Kidney (tissue), 14 donors: ENCODE results near the gene HK2. TPM values are rescaled to one million over a fixed set of nuclear protein-coding genes. Genes with fewer than 3 reads are reported as not detected.

Experiments used
- DNase-seq, 5 donors: peaks; one replicate each; pipeline ENCODE4 v3.0.0-alpha.2; 2013 to 2020
- FAIRE-seq: peaks from 2 replicates; lab custom pipeline; 2012; peaks lifted over from hg19 to GRCh38; lab: Jason Lieb, UNC
- H3K27ac ChIP-seq, 2 donors: one replicate each; pipeline ENCODE4 v1.7.0; 2013; ENCODE audit warnings: low read depth in 2 of 2, low read length in 2 of 2, inconsistent platforms in 1 of 2
- H3K27me3 ChIP-seq: one replicate; pipeline ENCODE4 v1.7.1; 2013; ENCODE audit warnings: low read length, inconsistent platforms; ENCODE audit not compliant: control insufficient read depth, insufficient read depth
- H3K36me3 ChIP-seq, 3 donors: one replicate each; pipeline versions ENCODE4 v1.7.0 to v1.7.1; 2013; ENCODE audit warnings: low read length in 3 of 3, control low read depth in 1 of 3, inconsistent platforms in 1 of 3; ENCODE audit not compliant: insufficient read depth in 3 of 3, control insufficient read depth in 2 of 3
- H3K4me1 ChIP-seq, 3 donors: one replicate each; pipeline versions ENCODE4 v1.7.0 to v1.7.1; 2013; ENCODE audit warnings: low read length in 3 of 3, inconsistent platforms in 1 of 3, low read depth in 1 of 3; ENCODE audit not compliant: control insufficient read depth in 2 of 3, insufficient read depth in 2 of 3
- H3K4me3 ChIP-seq, 3 donors: one replicate each; pipeline versions ENCODE4 v1.7.0 to v1.8.1; 2013; ENCODE audit warnings: low read length in 3 of 3, control low read depth in 1 of 3, inconsistent platforms in 1 of 3
- H3K9ac ChIP-seq, 3 donors: one replicate each; pipeline versions ENCODE4 v1.7.0 to v1.7.1; 2013; ENCODE audit warnings: low read length in 3 of 3, control low read depth in 1 of 3, inconsistent platforms in 1 of 3
- H3K9me3 ChIP-seq, 3 donors: one replicate each; pipeline versions ENCODE4 v1.7.0 to v1.7.1; 2013; ENCODE audit warnings: low read length in 3 of 3, control low read depth in 1 of 3, inconsistent platforms in 1 of 3; ENCODE audit not compliant: control insufficient read depth in 2 of 3, insufficient read depth in 1 of 3
- intact Hi-C: fragments of 100-400 bp; cut with DNase I; formaldehyde crosslinking; loops from one replicate; pipeline ENCODE4 v1.11.1; 2022
- polyA plus RNA-seq: library from polyadenylated mRNA; stranded (reverse); fragments of 350-450 nt; fragmentation: Illumina TruSeq; extraction: RNeasy Lipid Tissue Mini Kit (QIAGEN cat#74804); gene quantifications from one replicate; pipeline ENCODE4 v1.2.3, GENCODE V29; 2014; ENCODE audit warnings: low read depth, low replicate concordance; ENCODE audit not compliant: insufficient read depth
- total RNA-seq: library from RNA; stranded (reverse); fragmentation: NEBNext Ultra II Directional; extraction: Animal tissue kit (Norgen Biotek cat#: 25700); gene quantifications from one replicate; pipeline ENCODE4 v1.2.1, GENCODE V29; 2021
- TF ChIP-seq, protein P1 (sequence below): IDR thresholded peaks from 3 replicates; pipeline ENCODE4 v1.5.1; 2012; ENCODE audit warnings: mild to moderate bottlenecking, moderate library complexity, borderline replicate concordance; ENCODE audit not compliant: insufficient read depth; ENCODE audit errors: extremely low read depth
- donor health status: control.
- donor health status: control.
- donor health status: control.
- donor health status: control.
- donor health status: control.
- donor health status: DM: yes; HTN: yes; CAD: no.
- donor health status: Normal renal cell carcinoma (clear cell type).

HK2 gene
- total and polyA plus RNA-seq, 2 donors from 2014 or later, result 0.47 to 8.6 TPM

DNA sequence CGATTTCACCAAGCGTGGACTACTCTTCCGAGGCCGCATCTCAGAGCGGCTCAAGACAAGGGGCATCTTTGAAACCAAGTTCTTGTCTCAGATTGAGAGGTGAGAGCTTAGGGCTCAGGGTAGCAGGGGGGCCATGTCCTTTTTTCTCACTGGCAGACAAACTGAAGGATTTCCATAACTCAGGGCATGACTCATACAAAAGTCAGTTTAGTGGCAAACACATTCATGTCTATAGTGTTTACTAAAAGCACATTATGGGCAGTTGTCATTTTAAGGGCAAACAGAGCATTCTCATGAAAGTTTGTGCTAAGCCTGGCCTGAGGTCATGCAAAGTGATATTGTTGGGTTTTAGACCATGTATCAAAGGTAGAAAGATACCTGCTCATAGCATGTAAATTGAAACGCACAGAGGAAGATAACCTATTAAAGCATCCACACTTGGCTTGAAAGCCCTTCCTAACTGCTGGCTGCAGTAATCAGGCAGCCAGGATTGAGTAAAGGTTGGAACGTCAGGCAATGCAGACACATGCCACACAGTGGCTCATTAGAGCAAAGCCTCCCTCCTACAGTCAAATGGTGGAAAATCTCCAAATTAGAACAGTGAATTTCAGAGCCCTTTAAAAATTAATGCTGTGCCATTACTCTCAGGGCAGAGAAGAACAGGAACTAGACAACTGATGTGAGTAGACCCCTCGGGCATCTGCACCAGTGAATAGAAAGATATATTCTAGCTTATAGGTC, 54.2 kb downstream of the HK2 start:
- TF ChIP-seq, protein P1, sequence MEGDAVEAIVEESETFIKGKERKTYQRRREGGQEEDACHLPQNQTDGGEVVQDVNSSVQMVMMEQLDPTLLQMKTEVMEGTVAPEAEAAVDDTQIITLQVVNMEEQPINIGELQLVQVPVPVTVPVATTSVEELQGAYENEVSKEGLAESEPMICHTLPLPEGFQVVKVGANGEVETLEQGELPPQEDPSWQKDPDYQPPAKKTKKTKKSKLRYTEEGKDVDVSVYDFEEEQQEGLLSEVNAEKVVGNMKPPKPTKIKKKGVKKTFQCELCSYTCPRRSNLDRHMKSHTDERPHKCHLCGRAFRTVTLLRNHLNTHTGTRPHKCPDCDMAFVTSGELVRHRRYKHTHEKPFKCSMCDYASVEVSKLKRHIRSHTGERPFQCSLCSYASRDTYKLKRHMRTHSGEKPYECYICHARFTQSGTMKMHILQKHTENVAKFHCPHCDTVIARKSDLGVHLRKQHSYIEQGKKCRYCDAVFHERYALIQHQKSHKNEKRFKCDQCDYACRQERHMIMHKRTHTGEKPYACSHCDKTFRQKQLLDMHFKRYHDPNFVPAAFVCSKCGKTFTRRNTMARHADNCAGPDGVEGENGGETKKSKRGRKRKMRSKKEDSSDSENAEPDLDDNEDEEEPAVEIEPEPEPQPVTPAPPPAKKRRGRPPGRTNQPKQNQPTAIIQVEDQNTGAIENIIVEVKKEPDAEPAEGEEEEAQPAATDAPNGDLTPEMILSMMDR, result no peak
- Histone ChIP-seq H3K9ac (no peak overlapping the region), H3K4me1 (no peaks in the 10 kb centered on the region), H3K27ac (no peak overlapping the region), H3K27me3 (no peaks in the 10 kb centered on the region), H3K4me3 (no peak overlapping the region), H3K36me3 (no peaks in the 10 kb centered on the region), H3K9me3 (no peaks in the 10 kb centered on the region)
- FAIRE-seq (no peak), DNase-seq (no peak)
- intact Hi-C loops, result no loop called here

DNA sequence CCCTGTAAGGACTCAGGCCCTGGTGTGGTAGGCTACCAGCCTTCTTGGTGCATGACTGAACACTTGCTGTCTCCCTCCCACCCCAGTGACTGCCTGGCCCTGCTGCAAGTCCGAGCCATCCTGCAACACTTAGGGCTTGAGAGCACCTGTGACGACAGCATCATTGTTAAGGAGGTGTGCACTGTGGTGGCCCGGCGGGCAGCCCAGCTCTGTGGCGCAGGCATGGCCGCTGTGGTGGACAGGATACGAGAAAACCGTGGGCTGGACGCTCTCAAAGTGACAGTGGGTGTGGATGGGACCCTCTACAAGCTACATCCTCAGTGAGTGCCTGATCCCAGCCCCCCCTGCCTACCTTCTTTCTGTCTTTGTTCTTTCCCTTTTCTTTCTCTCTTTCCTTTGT, 55.2 kb downstream of the HK2 start:
- no peaks in the 10 kb centered on the region for H3K4me1 ChIP-seq
- no peaks in the 10 kb centered on the region for H3K9me3 ChIP-seq
- H3K36me3 ChIP-seq, result no peaks in the 10 kb centered on the region
- no peak overlapping the region for H3K4me3 ChIP-seq
- DNase-seq (no peak), FAIRE-seq (no peak)
- intact Hi-C loops, result no loop called here
- H3K27me3 ChIP-seq, result no peaks in the 10 kb centered on the region
- H3K27ac ChIP-seq, result no peak overlapping the region
- TF ChIP-seq, protein P1, result no peak
- no peak overlapping the region for H3K9ac ChIP-seq

DNA sequence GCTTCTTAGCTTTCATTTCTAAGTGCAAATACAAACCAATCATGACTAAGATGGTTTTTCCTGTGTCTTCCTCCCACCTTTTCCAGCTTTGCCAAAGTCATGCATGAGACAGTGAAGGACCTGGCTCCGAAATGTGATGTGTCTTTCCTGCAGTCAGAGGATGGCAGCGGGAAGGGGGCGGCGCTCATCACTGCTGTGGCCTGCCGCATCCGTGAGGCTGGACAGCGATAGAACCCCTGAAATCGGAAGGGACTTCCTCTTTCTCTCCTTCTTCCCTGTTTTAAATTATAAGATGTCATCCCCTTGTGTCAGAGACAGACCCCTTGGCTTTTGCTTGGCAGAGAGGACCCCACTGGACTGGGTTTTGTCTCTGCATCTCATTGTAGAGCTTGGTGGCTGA, 56.8 kb downstream of the HK2 start:
- intact Hi-C loops, result no loop called here
- no peaks in the 10 kb centered on the region for H3K27me3 ChIP-seq
- H3K9me3 ChIP-seq, result no peaks in the 10 kb centered on the region
- no peak overlapping the region for H3K27ac ChIP-seq
- TF ChIP-seq, protein P1, result no peak
- H3K4me3 ChIP-seq, result no peak overlapping the region
- H3K4me1 ChIP-seq, result no peaks in the 10 kb centered on the region
- no peak overlapping the region for H3K9ac ChIP-seq
- H3K36me3 ChIP-seq, result no peaks in the 10 kb centered on the region
- FAIRE-seq, result no peak
- DNase-seq, result no peak
